ENCODE measurements around the gene ROR1. TPM values are rescaled to one million over a fixed set of nuclear protein-coding genes. Genes with fewer than 3 reads are reported as not detected.
A peak's percentile ranks its signal among the peaks of the same experiment; 100 is the strongest.

ROR1 gene
- total RNA-seq, 1 donor from 2014 or later, result 2.0 TPM

DNA sequence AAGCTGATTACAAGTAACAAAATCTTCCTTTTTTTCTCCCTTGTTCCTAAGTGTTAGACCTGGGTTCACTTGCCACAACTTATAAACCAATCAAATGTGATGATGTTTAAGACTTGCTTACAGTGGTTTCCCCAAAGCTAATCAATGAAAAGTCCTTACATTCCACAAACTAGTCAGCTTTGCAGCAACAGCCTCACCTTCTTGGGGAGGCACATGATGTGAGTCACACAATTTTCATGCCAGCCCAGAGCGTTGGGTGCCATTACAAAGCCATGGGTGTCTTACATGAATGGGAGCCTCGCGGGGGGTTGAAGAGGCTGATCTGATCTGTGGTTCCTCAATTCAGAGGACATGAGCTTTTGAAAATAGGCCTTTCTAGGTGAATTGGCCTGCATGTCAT is 338.0 kb downstream of the ROR1 start:
- DNase-seq (ENCODE audit: low spot score in 2 of 2) (no peak), FAIRE-seq (no peak)

DNA sequence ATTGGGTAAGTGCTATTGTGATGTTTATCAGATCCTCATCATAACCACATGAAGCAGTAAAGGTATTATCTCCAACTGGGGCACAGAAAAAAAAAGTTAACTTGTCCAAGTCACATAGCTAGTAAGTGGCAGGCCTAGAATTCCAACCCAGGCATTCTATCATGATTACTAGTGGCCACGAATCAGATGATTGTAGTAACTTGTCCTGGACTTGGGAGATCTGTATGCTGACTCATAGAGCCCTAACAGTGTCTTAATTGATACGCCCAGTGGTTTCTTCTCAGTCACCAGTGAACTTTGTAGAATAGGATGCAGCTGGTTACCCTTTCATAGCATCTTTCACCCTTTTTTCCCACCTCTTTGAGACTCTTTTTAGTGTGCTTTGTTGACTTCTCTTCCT is 338.5 kb downstream of the ROR1 start:
- FAIRE-seq (no peak), DNase-seq (ENCODE audit: low spot score in 2 of 2) (no peak)

DNA sequence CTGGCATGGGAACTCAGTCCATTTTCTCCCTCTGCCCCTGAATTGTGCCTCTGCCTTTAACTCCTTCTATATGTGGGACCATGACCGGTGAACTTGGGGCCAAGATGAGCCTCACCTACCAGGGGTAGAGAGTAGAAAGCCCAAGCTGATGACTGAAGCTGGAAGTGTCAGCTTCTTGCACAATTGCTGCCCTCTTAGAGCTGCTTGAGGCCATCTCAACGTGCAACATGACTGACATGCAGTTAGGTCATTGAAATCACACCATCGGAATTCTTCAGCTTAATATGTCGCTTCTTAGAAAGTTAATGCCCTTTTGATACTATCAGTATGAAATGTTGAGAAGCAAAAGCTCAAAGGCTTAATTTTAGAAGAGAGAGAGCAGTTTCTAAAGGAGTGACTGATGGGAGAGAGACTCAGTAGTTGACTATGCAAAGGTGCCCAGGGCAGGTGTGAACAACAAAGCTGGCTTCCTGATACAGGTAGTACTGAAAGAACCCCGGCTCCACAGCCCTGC is 340.3 kb downstream of the ROR1 start:
- no peak for FAIRE-seq
- DNase-seq (ENCODE audit: low spot score in 2 of 2), result no peak

DNA sequence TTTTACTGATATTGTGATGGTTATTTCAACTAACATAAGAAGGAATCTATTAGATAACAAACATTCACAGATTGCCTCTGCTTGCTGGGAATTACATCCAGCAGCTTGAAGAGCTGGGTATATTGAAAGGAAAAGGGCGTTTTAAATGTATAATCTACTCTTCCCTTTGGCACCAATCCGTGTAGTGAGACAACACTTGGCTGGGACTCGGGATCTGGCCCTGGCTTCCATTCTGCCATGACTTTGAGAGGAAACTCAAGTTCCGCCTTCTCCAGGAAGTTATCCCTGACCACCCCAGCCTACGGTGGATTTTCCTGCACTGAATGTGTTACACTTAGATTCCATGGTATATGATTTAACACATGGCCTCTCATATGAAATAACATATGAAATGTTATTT is 342.7 kb downstream of the ROR1 start:
- no peak for DNase-seq (ENCODE audit: low spot score in 2 of 2)
- no peak for FAIRE-seq

DNA sequence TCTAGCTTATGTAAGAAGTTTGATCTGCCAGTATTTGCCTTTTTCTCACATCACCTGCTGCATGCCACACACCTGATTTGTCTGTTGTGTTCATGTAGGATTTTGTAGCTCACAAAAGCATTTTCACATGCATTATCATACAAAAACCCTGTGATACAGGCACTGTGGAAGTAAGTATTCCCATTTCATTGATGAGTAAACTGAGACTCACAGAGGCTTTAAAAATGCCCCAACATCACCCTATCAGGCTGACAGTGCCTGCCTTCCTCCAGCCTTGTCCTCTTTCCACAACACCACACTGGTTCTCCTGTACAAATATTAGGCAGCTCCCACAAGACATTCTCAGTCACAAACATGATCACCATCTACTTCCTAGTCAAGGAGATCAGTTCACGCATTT is 343.7 kb downstream of the ROR1 start:
- DNase-seq (ENCODE audit: low spot score in 2 of 2), result no peak
- FAIRE-seq, result no peak

DNA sequence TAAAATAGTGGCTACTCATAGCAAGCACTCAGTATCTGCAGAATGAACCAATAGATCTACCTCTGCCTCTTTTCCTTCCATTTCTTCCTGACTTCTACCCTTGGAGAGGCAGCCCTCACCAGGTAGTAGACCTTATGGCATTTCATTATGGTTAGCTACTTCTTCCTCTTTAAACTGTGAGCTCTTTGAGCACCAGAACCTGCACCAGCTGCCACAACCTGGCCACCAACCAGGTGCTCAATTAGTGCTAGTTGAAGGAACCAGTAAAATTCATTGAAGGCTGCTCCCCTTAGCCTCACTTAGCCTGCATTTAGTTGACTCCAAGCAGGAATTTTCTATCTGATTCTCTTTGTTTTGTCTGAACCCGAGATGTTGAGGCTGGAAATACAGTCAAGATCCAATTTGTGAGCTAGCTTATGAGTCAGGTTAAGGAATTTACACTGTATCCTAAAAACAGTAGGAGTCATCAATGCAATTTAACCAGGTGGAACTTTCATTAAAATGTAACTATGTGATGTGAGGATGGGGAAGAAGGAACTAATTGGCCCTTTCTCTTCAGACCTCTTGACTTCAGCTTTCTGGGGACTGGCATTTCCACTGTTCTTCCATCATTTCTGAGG is 348.1 kb downstream of the ROR1 start:
- DNase-seq (ENCODE audit: low spot score in 2 of 2) (no peak), FAIRE-seq (no peak)

DNA sequence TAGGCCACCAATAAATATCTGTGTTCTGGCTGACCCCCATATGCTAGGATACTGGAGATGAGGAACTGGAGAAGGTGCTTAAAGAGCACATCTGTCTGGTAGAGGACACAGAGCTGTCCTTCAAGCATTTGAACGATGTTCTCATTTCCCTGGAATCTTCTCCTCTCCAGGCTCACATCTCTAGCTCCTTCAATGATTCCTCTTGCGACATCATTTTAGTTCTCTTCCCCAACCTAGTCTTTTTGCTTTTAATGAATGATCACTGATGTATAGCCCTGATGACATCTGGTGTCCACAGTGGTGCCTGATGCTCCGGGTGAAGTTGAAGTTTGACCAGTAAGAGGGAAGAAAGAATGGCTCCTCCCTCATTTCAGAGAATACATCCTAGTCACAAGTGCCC is 348.8 kb downstream of the ROR1 start:
- DNase-seq (ENCODE audit: low spot score in 2 of 2), result no peak
- no peak for FAIRE-seq

DNA sequence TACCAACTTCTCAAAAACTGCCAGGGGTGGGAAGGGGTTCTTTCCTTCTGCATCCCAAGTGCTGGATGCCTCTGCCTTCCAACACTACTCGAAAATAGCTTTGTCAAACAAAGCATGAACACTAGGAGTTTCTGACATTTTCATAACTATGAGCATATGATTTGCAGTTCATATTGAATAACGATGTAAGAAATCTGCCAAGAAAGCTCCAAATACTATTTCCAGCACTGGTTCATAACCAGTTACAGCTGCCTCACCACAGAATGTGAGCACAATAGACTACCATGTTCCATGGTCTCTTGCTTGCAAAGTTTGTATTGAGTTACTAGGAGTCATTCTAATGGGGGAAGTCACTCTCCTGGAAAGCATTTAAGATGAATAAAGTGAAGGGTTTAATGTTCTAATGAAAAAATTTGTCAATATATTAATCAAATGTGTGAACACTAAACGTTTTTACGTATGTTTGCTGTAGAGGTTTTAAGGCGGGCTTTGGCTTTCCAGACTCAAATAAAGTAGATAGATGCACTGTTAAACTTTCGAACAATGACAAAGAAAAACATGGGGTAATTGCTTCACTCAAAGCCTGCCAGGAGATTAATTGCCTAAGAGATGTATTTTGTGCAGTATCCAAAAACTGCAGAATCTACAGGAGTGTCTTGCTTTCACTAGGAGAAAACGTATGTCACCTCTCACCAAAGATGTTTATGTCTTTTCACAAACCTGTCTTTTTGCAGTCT is 351.1 kb downstream of the ROR1 start:
- FAIRE-seq (no peak), DNase-seq (ENCODE audit: low spot score in 2 of 2) (no peak)

DNA sequence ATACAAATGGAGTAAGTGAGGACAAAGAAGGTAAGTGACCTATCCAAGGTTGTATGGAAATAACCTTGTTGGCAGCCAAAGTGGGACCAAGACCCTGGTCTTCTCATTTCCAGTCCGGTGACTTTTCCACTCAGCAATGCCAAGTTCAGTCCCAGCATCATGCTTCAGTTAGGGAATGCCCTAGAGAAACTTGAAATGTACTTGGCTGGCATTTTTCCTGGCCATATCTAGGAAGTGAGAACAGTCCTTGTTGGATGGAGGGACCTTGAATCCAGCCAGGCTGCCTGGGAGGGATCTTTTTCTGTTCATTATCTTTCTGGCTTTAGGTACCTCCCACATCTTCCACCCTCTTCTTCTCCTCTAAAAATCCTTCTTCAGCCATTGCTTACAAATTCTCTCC is 352.8 kb downstream of the ROR1 start:
- FAIRE-seq (no peak), DNase-seq (ENCODE audit: low spot score in 2 of 2) (no peak)

DNA sequence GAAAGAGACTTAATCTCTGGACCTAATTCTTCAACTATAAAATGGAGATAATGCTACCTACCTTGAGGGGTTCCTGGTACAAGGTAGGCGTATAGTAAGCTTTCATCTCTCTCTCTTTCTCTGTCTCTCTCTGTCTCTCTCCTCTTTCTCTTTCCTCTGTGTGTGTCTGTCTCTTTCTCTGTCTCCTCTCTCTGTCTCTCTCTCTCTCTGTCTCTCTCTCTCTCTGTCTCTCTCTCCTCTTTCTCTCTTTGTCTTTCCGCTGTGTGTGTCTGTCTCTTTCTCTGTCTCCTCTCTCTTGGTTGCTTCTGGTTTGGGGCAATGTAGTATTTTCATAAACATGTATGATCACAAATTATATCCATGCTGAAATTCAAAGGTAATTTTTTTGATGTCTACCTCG is 353.5 kb downstream of the ROR1 start:
- no peak for FAIRE-seq
- DNase-seq (ENCODE audit: low spot score in 2 of 2), result no peak

DNA sequence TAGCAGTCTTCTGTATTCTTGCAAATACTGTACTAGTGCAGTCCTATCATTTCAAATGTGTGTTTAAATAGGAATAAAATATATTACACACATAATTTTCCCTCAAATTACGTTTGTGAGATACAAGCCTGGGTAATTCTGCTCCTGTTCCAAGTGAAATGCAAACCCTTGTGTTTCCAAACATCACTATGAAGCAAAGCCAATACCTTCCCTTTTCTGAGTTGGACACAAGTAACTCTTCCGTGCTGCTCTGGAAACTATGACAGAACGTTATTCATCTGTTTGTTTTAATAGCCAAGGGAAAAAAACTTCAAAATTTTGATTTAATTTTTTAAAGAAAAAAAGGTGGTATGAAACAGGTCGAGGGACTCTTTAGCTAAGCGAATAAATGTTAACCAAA is 355.9 kb downstream of the ROR1 start:
- DNase-seq (ENCODE audit: low spot score in 2 of 2), result no peak
- no peak for FAIRE-seq

DNA sequence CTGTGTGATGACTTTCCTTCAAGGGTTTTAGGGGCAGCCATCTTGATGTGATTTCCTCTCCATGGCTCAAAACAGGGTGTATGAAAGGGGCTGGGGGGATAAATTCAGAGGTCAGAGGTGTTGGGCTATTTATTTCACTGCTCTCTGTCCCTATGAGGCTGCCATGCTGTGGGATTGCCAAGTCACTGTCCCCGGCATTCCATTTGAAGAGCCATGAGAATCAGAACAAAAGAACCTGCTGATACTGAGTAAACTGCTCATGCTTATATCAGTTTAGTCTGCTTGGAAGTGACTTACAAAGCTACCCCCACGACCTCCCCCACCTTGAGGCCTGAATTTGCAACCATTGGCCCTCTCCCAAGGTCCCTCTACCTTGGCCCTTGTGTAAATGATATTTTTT is 357.3 kb downstream of the ROR1 start:
- FAIRE-seq (no peak), DNase-seq (ENCODE audit: low spot score in 2 of 2) (no peak)

DNA sequence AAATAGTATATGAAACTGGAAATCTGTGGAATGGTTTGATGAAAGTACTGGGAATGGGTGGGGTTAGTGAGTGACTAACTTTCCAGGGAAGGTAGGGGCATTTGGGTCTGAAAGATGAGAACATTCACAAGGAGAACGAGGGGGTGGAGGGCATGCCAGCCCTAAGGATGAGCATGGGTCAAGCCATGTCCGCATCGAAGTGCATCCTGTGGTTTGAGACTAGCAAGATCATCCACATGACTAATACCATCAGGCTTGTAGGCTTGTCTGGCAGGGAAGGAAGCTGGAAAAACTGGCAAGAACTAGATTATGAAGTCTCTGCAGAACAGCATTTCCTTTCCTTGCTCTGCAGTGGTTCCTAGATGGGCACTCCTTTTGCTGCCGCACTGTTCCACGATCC is 359.2 kb downstream of the ROR1 start:
- no peak for FAIRE-seq
- DNase-seq (ENCODE audit: low spot score in 2 of 2), result no peak

DNA sequence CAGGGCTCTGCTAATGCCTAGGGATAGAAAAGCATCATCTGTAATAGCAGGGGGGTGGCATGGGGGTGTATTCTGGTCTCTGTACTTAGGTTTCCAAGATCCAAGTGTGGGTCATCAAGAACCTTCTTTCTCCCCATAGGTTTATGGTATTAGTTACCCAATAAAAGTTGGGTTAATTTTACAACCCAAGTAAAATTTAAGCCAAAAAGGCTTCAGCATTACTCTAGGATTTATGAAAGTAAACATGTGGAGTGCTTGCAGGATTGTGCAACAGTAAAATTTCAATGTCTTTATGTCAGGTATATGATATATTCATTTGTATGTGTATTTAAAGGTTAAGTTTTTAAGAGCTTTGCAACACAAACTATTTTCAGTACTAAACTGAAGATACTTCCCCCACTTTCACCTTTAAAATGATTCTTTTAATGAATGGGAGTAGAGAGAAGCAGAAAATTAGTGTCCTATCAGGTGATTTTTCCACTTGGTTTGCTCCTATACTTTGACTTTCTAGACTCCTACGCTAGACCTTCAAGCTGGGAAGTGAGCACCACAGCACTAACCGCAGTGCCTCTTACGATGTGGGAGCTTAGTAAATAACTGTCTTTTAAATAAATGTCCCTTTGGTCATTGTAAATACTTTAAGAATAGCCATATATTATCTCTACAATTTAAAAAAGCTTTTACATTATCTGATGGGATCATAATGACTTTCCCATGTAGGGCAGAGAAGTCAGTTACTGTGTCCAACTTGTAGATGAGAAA is 361.8 kb downstream of the ROR1 start:
- no peak for DNase-seq (ENCODE audit: low spot score in 2 of 2)
- no peak for FAIRE-seq

DNA sequence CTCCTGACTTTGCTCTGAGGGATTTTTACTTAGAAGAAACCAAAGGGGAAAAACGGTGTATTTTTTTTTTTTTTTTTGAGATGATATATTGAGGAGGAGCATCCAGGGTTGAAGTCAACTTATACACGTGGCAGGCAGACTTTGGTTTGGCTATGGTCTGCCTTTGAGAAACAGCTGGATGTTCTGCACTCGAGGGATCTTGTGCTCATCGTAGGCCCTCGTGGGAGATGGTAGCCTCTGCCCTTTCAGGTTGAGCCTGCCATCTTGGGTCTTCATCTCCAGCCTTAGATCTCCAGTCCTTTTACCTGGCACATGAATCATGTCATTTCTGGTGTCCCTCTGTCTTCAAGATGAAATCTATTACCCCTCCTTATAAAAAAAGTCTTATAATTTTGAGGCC is 362.5 kb downstream of the ROR1 start:
- FAIRE-seq, result no peak
- DNase-seq (ENCODE audit: low spot score in 2 of 2), result no peak

DNA sequence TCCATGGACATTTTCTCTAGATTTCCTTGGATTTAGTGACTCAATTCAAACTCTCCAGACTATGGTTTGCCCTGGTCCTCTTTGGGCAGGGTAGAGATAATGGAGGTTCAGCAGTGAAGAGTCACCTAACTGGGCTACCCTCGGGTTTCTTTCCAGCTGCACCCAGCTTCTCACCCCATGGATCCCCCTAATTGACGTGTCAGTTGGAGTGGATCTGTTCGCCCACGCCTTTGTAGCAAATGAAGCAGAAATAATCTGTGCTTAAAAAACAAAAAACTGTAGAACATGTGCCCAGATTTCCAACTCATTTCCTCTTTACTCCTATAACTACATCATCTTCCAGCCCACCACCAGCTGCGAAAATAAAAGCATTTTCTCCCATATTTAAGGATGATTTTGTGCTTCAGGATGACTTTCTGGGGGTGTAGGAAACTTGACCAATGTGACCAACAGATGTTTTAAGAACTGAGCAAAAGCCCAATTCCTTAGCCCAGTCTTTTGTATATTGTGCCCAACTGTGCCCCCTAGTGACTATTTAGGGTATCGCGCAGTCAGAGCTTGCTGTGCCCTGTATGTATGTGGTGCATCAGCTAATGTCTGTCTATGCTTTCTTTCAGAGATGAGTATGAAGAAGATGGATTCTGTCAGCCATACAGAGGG is 363.1 kb downstream of the ROR1 start:
- FAIRE-seq, result no peak

DNA sequence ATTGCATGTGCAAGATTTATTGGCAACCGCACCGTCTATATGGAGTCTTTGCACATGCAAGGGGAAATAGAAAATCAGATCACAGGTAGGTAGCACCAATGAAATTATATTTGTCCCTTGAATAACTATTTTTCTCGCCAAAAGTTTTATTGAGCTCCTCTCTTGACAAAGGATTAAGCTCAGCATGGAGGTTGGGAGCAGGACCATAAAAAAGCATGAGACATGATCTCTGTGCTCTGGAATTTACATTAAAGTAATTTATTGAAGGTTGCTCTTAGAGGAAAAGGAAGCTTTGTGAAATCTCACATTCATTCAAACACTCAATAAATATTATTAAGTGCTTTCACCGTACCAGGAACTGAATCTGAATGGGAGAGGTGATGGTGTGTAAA is 363.6 kb downstream of the ROR1 start:
- FAIRE-seq, result no peak
- DNase-seq (ENCODE audit: low spot score in 2 of 2), result no peak

More for the DNA sequence above, 363.1 kb downstream of the ROR1 start:
- peak; percentile 4 to 48 for DNase-seq (ENCODE audit: low spot score in 2 of 2)

DNA sequence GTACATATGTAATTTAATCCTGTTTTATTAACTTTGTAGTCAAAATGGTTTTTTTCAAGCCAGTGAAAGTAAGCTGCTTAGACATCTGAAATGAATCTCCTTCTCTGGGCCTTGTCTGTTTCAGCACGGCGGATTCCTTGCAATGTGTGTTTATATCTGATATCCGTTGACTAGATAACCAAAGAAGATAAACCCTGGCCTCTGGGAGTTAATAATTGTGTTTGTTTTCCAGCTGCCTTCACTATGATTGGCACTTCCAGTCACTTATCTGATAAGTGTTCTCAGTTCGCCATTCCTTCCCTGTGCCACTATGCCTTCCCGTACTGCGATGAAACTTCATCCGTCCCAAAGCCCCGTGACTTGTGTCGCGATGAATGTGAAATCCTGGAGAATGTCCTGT is 366.1 kb downstream of the ROR1 start:
- FAIRE-seq (no peak), DNase-seq (ENCODE audit: low spot score in 2 of 2) (no peak)

DNA sequence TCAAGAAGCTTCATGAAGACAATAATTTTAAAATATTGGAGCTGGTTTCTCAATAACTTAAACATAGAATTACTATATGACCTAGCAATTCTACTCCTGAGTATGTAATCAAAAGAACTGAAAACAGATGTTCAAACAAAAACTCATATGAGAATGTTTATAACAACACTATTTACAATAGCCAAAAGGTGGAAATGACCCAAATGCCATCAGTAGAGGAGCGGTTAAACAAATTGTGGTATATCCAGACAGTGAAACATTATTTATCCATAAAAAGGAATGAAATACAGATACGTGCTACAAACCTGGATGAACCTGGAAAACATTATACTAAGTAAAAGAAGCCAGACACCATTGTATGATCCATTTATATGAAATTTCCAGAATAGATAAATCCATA is 366.8 kb downstream of the ROR1 start:
- FAIRE-seq, result no peak
- no peak for DNase-seq (ENCODE audit: low spot score in 2 of 2)

DNA sequence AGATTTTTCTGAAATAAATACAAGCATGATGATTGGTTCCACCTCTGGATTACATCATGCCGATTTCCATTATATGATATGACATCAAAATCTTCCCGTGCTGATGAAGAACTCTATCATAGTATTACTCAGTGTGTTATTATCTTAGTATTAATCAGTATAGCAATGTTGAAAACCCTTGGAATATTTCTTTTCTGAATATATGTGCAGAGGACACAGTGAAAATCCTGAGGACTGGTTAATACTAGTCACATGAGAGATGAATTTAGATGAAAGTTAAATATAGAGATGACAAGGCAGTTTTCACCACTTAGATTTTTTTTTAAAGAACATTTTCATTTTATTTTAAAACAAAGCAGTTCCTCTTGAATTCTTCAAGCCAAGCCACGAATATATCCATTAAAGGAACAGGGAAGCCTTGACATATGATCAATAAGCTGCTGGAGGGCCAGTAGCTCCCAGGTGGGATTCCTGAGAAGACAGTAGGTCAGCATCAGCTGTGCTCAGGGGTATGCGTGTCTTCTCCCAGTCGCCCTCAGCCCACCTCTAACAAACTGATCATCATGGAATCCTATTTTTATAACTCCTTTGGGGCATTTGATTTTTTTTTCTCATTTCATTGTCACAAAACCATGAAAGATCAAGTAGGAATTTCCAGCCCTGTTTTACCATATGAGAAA is 373.4 kb downstream of the ROR1 start:
- no peak for FAIRE-seq
- DNase-seq (ENCODE audit: low spot score in 2 of 2), result no peak

DNA sequence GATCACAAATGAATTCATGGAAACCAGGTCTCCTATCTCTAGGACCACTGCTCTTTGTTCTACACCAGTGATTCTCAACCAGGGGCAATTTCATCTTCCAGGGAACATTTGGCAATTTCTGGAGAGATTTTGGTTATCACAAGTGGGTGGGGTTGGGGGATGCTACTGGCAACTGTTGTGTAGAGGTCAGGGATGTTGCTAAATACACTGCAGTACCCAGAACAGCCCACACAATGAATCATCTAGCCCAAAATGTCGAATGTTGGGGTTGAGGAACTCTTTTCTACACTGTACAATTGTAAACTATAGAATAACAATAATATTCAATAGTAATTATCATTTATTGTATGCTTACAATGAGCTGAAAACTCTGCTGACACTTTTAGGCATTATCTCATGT is 373.9 kb downstream of the ROR1 start:
- no peak for DNase-seq (ENCODE audit: low spot score in 2 of 2)
- no peak for FAIRE-seq
